Measurements from ENCODE around the gene NRP2.

GRCh38 chr2:205721057-205721449, 38.8 kb downstream of the NRP2 start:
- peak in 1 of 11 experiments; percentile 15 for TF ChIP-seq CTCF (IDR thresholded peaks at IDR 0.05 in 8 of 11, conservative IDR thresholded peaks at IDR 0.05 in 3 of 11)
- TF ChIP-seq POLR2A (IDR thresholded peaks at IDR 0.05), result no peak
